Caco-2 (cell line): ENCODE measurements around the gene F8A2. TPM values are rescaled to one million over a fixed set of nuclear protein-coding genes. Genes with fewer than 3 reads are reported as not detected.
"Not testable (repeated sequence)": the region's sequence is repeated elsewhere in the genome, so short reads cannot be mapped to it uniquely, and the experiment has no call there.

Experiments used
- BruUV-seq: library from RNA; stranded (reverse); fragments of 400-500 nt; replicated peaks from 2 replicates; lab custom pipeline; 2021; lab: Mats Ljungman, UMichigan
- CTCF ChIA-PET: fragments of 300-600 bp; sonication (Branson Sonifier 250); formaldehyde crosslinking; loops from one replicate; lab custom pipeline; 2022; ENCODE audit warnings: antibody characterized with exemption; lab: Charles Lee
- POLR2A ChIA-PET: fragments of 300-600 bp; sonication (Branson Sonifier 250); formaldehyde crosslinking; loops from one replicate; lab custom pipeline; 2022; ENCODE audit warnings: antibody characterized with exemption; lab: Charles Lee
- DNase-seq, 2 experiments: peaks; one replicate each; pipeline versions ENCODE4 v3.0.0 to v3.0.0-alpha.2; 2020 to 2022
- H3K27me3 ChIP-seq: replicated peaks from 2 replicates; pipeline ENCODE4 v1.6.0; 2011; ENCODE audit warnings: low read length; ENCODE audit not compliant: control insufficient read depth, insufficient read depth
- H3K36me3 ChIP-seq: 2 replicates; pipeline ENCODE4 v1.5.1; 2011; ENCODE audit warnings: low read length; ENCODE audit not compliant: control insufficient read depth, insufficient read depth
- H3K4me1 ChIP-seq: fragments of 250-450 bp; sonication (Bioruptor Pico); 2 replicates; pipeline ENCODE4 v1.5.1; 2020; ENCODE audit warnings: mild to moderate bottlenecking
- H3K4me3 ChIP-seq: 2 replicates; pipeline ENCODE4 v1.5.1; 2011; ENCODE audit warnings: low read depth, mild to moderate bottlenecking, control low read depth, low read length
- H3K9me3 ChIP-seq: fragments of 250-450 bp; sonication (Bioruptor Pico); 2 replicates; pipeline ENCODE4 v1.5.1; 2020; ENCODE audit warnings: mild to moderate bottlenecking, moderate library complexity
- H3K27ac Mint-ChIP-seq: one replicate; pipeline ENCODE4 v1.8.0; 2022; ENCODE audit warnings: mixed read lengths; ENCODE audit not compliant: unreplicated experiment
- H3K27me3 Mint-ChIP-seq: one replicate; pipeline ENCODE4 v1.8.0; 2022; ENCODE audit warnings: mixed read lengths; ENCODE audit not compliant: insufficient read depth, unreplicated experiment
- H3K36me3 Mint-ChIP-seq: one replicate; pipeline ENCODE4 v1.8.0; 2022; ENCODE audit warnings: mild to moderate bottlenecking, mixed read lengths; ENCODE audit not compliant: insufficient read depth, unreplicated experiment
- H3K4me1 Mint-ChIP-seq: one replicate; pipeline ENCODE4 v1.8.0; 2022; ENCODE audit warnings: low read depth, mixed read lengths; ENCODE audit not compliant: unreplicated experiment
- H3K4me3 Mint-ChIP-seq: one replicate; pipeline ENCODE4 v1.8.0; 2022; ENCODE audit warnings: mild to moderate bottlenecking, moderate library complexity, mixed read lengths; ENCODE audit not compliant: unreplicated experiment
- H3K9me3 Mint-ChIP-seq: one replicate; pipeline ENCODE4 v1.8.0; 2022; ENCODE audit warnings: mixed read lengths; ENCODE audit not compliant: unreplicated experiment
- intact Hi-C: fragments of 100-400 bp; cut with micrococcal nuclease; formaldehyde crosslinking; loops from one replicate; pipeline ENCODE4 v1.10.0; 2022; ENCODE audit not compliant: unreplicated experiment
- total RNA-seq: library from RNA; stranded (reverse); gene quantifications from 2 replicates; pipeline ENCODE4 v1.2.3, GENCODE V29; 2022
- TF ChIP-seq, protein P1 (sequence below), 2 experiments: fragments of 200-600 bp in 1 of 2; IDR thresholded peaks; 1 replicate in 1 of 2; 2 replicates in 1 of 2; pipeline versions ENCODE4 v1.5.1 to v1.8.0; 2011 to 2022; ENCODE audit warnings: antibody characterized with exemption in 1 of 2, control low read depth in 1 of 2, inconsistent platforms in 1 of 2, low read depth in 1 of 2, low read length in 1 of 2, mild to moderate bottlenecking in 1 of 2, moderate library complexity in 1 of 2; ENCODE audit not compliant: insufficient read depth in 1 of 2, severe bottlenecking in 1 of 2, unreplicated experiment in 1 of 2

The F8A2 gene
- total RNA-seq, 1 experiment from 2014 or later = not detected

DNA sequence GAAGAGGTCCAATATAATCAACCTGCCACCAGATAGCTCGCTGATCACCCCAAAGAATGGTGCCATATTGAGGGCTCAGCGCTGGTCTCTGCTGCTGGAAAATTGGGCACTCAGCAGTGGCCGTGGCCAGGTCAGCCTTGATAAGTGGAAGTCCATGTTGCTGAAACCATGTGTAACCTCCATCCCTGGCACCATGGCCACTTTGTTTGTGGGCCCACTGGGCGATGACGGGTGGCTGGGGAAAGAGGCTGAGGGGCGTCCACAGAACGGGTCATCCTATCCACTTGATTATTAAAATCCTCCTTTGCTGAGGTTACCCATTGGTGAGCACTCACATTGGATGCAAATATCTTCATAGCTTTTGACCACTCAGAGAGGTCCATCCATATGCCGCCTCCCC lies 7.7 kb downstream of the F8A2 start:
- H3K27me3 Mint-ChIP-seq = no peaks in the 10 kb centered on the region
- no TSS peak for BruUV-seq
- H3K27ac Mint-ChIP-seq = no peak overlapping the region
- TF ChIP-seq, protein P1, sequence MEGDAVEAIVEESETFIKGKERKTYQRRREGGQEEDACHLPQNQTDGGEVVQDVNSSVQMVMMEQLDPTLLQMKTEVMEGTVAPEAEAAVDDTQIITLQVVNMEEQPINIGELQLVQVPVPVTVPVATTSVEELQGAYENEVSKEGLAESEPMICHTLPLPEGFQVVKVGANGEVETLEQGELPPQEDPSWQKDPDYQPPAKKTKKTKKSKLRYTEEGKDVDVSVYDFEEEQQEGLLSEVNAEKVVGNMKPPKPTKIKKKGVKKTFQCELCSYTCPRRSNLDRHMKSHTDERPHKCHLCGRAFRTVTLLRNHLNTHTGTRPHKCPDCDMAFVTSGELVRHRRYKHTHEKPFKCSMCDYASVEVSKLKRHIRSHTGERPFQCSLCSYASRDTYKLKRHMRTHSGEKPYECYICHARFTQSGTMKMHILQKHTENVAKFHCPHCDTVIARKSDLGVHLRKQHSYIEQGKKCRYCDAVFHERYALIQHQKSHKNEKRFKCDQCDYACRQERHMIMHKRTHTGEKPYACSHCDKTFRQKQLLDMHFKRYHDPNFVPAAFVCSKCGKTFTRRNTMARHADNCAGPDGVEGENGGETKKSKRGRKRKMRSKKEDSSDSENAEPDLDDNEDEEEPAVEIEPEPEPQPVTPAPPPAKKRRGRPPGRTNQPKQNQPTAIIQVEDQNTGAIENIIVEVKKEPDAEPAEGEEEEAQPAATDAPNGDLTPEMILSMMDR (IDR thresholded peaks at IDR 0.05; ENCODE audit: insufficient read depth in 1 of 2, low read depth in 1 of 2, low read length in 1 of 2, severe bottlenecking in 1 of 2, unreplicated experiment in 1 of 2) = no peak
- no peaks in the 10 kb centered on the region for H3K36me3 ChIP-seq
- H3K4me1 Mint-ChIP-seq = no peaks in the 10 kb centered on the region
- H3K4me3 Mint-ChIP-seq = no peak overlapping the region
- peaks cover 5% of the 10 kb centered on the region for H3K36me3 Mint-ChIP-seq
- ChIA-PET POLR2A (no interaction called here), CTCF (no interaction called here)
- H3K27me3 ChIP-seq = no peaks in the 10 kb centered on the region
- intact Hi-C loops = no loop called here
- no peaks in the 10 kb centered on the region for H3K9me3 ChIP-seq
- DNase-seq = no peak
- H3K4me3 ChIP-seq = no peak overlapping the region
- no peaks in the 10 kb centered on the region for H3K9me3 Mint-ChIP-seq
- no peaks in the 10 kb centered on the region for H3K4me1 ChIP-seq

- H3K27me3 ChIP-seq, H3K36me3 Mint-ChIP-seq, H3K27ac Mint-ChIP-seq, H3K4me3 ChIP-seq, H3K9me3 ChIP-seq, H3K9me3 Mint-ChIP-seq, CTCF ChIA-PET, H3K4me3 Mint-ChIP-seq, H3K4me1 Mint-ChIP-seq, POLR2A ChIA-PET, BruUV-seq, H3K27me3 Mint-ChIP-seq, H3K4me1 ChIP-seq, intact Hi-C loops, H3K36me3 ChIP-seq: not testable (repeated sequence)
- peak in 1 of 2 experiments; percentile 31 for DNase-seq
These were observed 12.9 kb downstream of the F8A2 start for GRCh38 chrX:155394747-155395276.

DNA sequence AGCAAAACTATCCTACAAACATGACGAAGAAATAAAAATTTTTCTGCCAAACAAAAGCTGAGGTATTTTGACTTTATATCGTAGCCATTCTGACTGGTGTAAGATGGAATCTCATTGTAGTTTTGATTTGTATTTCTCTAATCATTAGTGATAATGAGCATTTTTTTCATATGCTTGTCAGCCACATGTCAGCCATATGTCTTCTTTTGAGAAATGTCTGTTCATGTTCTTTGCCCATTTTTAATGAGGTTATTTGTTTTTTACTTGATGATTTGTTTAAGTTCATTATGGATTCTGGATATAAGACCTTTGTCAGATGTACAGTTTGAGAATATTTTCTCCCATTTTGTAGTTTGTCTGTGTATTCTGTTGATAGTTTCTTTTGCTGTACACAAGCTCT lies 24.5 kb downstream of the F8A2 start:
- no peaks in the 10 kb centered on the region for H3K4me1 Mint-ChIP-seq
- intact Hi-C loops = no loop called here
- CTCF ChIA-PET = no interaction called here
- H3K27me3 Mint-ChIP-seq = no peaks in the 10 kb centered on the region
- TF ChIP-seq, protein P1 (IDR thresholded peaks at IDR 0.05; ENCODE audit: insufficient read depth in 1 of 2, low read depth in 1 of 2, low read length in 1 of 2, severe bottlenecking in 1 of 2, unreplicated experiment in 1 of 2) = no peak
- no peak overlapping the region for H3K27ac Mint-ChIP-seq
- no TSS peak for BruUV-seq
- no peak for DNase-seq
- Histone ChIP-seq H3K36me3 (no peaks in the 10 kb centered on the region), H3K27me3 (no peaks in the 10 kb centered on the region), H3K9me3 (no peaks in the 10 kb centered on the region), H3K4me3 (no peak overlapping the region), H3K4me1 (no peaks in the 10 kb centered on the region)
- no peaks in the 10 kb centered on the region for H3K36me3 Mint-ChIP-seq
- POLR2A ChIA-PET = no interaction called here
- no peak overlapping the region for H3K4me3 Mint-ChIP-seq
- no peaks in the 10 kb centered on the region for H3K9me3 Mint-ChIP-seq

DNA sequence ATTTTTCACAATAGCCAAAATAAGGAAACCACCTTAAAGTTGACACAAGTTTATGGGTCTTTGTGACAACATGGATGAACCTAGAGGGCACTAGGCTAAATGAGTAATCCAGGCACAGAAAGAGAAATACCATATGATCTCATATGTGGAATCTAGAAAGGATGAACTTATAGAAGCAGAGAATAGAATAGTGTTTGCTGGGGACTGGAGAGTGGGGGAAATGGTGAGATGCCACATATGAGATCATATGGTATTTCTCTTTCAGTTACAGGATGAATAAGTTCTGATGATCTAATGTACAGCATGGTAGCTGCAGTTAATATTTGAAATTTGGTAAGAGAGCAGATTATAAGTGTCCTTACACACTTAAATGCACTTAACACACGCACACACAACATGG lies 35.9 kb downstream of the F8A2 start:
- Mint-ChIP-seq H3K36me3 (no peaks in the 10 kb centered on the region), H3K4me1 (no peaks in the 10 kb centered on the region), H3K4me3 (no peak overlapping the region), H3K9me3 (no peaks in the 10 kb centered on the region), H3K27me3 (no peaks in the 10 kb centered on the region), H3K27ac (no peak overlapping the region)
- Histone ChIP-seq H3K4me1 (no peaks in the 10 kb centered on the region), H3K27me3 (no peaks in the 10 kb centered on the region), H3K9me3 (no peaks in the 10 kb centered on the region), H3K4me3 (no peak overlapping the region), H3K36me3 (no peaks in the 10 kb centered on the region)
- TF ChIP-seq, protein P1 (IDR thresholded peaks at IDR 0.05; ENCODE audit: insufficient read depth in 1 of 2, low read depth in 1 of 2, low read length in 1 of 2, severe bottlenecking in 1 of 2, unreplicated experiment in 1 of 2) = no peak
- no peak for DNase-seq
- ChIA-PET CTCF (no interaction called here), POLR2A (no interaction called here)
- intact Hi-C loops = no loop called here
- no TSS peak for BruUV-seq
